H1 (cell line): ENCODE measurements around the gene MUS81. TPM values are rescaled to one million over a fixed set of nuclear protein-coding genes. Genes with fewer than 3 reads are reported as not detected.

ENCODE experiments used
- CTCF ChIP-seq, 3 experiments: IDR thresholded peaks; 1 replicate in 2 of 3; 2 replicates in 1 of 3; pipeline versions ENCODE4 v1.5.1 to v1.6.1; 2011; ENCODE audit warnings: low read length in 3 of 3, mild to moderate bottlenecking in 3 of 3, inconsistent platforms in 2 of 3, low read depth in 1 of 3, moderate library complexity in 1 of 3; ENCODE audit not compliant: insufficient read depth in 1 of 3; ENCODE audit errors: control extremely low read depth in 1 of 3
- FOSL1 ChIP-seq: IDR thresholded peaks from 2 replicates; pipeline ENCODE4 v1.6.1; 2011; ENCODE audit warnings: mild to moderate bottlenecking, low read depth, low read length, moderate library complexity; ENCODE audit not compliant: insufficient read depth
- RAD21 ChIP-seq, 2 experiments: IDR thresholded peaks in 1 of 2; conservative IDR thresholded peaks in 1 of 2; 2 replicates each; pipeline ENCODE4 v1.6.1; 2011; ENCODE audit warnings: low read depth in 2 of 2, low read length in 2 of 2, improper control_type of control experiment in 1 of 2, inconsistent platforms in 1 of 2, mild to moderate bottlenecking in 1 of 2, moderate library complexity in 1 of 2
- SIX5 ChIP-seq: IDR thresholded peaks from 2 replicates; pipeline ENCODE4 v1.6.1; 2011; ENCODE audit warnings: mild to moderate bottlenecking, low read depth, low read length
- polyA plus RNA-seq, 7 experiments: library from polyadenylated mRNA; depleted of rRNA in 3 of 7; stranded (reverse) in 5 of 7; unstranded in 2 of 7; fragments of >200 nt in 5 of 7; fragments of 200-250 nt in 2 of 7; gene quantifications; 1 replicate in 5 of 7; 2 replicates in 1 of 7; 4 replicates in 1 of 7; pipeline versions ENCODE4 v1.2.1 to v1.2.3, GENCODE V29; 2011 to 2013; ENCODE audit warnings: missing spikeins in 2 of 7, mixed read lengths in 2 of 7
- total RNA-seq: library from RNA; stranded (reverse); fragmentation: NEBNext Ultra II Directional; extraction: Animal tissue kit (Norgen Biotek cat#: 25700); gene quantifications from 2 replicates; pipeline ENCODE4 v1.2.1, GENCODE V29; 2021

MUS81 gene
- total and polyA plus RNA-seq, 2 of the 8 experiments (the other 6 are each of a cell fraction or from before 2014, with no cell fraction given), result 30.2 to 31.5 TPM

DNA sequence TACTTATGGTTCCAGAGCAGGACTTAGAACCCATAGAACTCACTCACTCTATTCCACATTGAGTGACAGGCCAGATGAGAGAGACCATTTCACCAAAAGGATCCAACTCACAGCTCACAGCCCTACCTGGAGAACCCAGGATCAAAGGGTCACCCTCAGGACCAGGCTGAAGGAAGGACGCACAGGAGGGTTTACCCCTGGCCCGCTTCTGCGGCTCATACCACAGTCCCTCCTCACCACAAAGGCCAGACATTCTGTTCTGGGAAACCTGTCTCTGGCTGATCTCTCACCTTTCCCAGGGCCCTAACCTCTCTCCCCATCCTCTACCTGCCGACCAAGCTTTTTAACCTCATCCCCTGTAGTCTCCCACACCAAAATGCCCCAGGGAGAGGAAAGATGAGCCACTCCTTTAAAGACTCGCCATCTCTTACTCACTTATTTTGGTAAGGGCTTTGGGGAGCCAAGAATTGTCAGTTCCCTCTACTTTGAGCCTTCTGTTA is 35.3 kb downstream of the MUS81 start (continued):
- TF ChIP-seq CTCF (IDR thresholded peaks at IDR 0.05; ENCODE audit: control extremely low read depth in 1 of 3, insufficient read depth in 1 of 3, low read depth in 1 of 3, low read length in 3 of 3) (no peak), RAD21 (IDR thresholded peaks at IDR 0.05 in 1 of 2, conservative IDR thresholded peaks at IDR 0.05 in 1 of 2; ENCODE audit: low read depth in 2 of 2, low read length in 2 of 2) (no peak), SIX5 (no peak), FOSL1 (no peak)
- TF ChIP-seq, all 59 proteins: peak for 0
